Stomach (tissue), 9 donors: ENCODE measurements around the gene SLAMF1. TPM values are rescaled to one million over a fixed set of nuclear protein-coding genes. Genes with fewer than 3 reads are reported as not detected.

Experiments used
- DNase-seq, 2 donors: peaks; one replicate each; pipeline versions ENCODE4 v3.0.0 to v3.0.0-alpha.2; 2013 to 2019
- H3K27ac ChIP-seq, 5 donors: fragments of 200-600 bp in 4 of 5; sonication (generic) in 4 of 5; one replicate each; pipeline ENCODE4 v1.5.1; 2013 to 2019; ENCODE audit warnings: mild to moderate bottlenecking in 1 of 5, moderate library complexity in 1 of 5
- H3K27me3 ChIP-seq, 3 donors: fragments of 200-600 bp; sonication (generic); one replicate each; pipeline ENCODE4 v1.5.1; 2017 to 2019; ENCODE audit warnings: mixed run types in 1 of 3
- H3K36me3 ChIP-seq, 4 donors: fragments of 200-600 bp; sonication (generic); 1 replicate in 3 of 4; 2 replicates in 1 of 4; pipeline ENCODE4 v1.5.1; 2016 to 2019
- H3K4me1 ChIP-seq, 4 donors: fragments of 200-600 bp; sonication (generic); one replicate each; pipeline ENCODE4 v1.5.1; 2016 to 2019
- H3K4me3 ChIP-seq, 4 donors: fragments of 200-600 bp; sonication (generic) in 3 of 4; one replicate each; pipeline ENCODE4 v1.5.1; 2016 to 2019; ENCODE audit warnings: mild to moderate bottlenecking in 1 of 4
- H3K9me3 ChIP-seq, 4 donors: fragments of 200-600 bp; sonication (generic); one replicate each; pipeline ENCODE4 v1.5.1; 2016 to 2019
- EP300 ChIP-seq: sonication (generic); formaldehyde crosslinking; IDR thresholded peaks from one replicate; pipeline ENCODE4 v1.6.1; 2017; ENCODE audit warnings: antibody characterized with exemption
- POLR2A ChIP-seq, 4 donors: fragments of 450-650 bp; IDR thresholded peaks; one replicate each; pipeline ENCODE4 v1.6.1; 2016; ENCODE audit warnings: antibody characterized with exemption in 4 of 4, control low read depth in 2 of 4, mild to moderate bottlenecking in 1 of 4, moderate library complexity in 1 of 4
- POLR2AphosphoS5 ChIP-seq, 3 donors: sonication (generic); formaldehyde crosslinking; IDR thresholded peaks; one replicate each; pipeline ENCODE4 v1.6.1; 2016; ENCODE audit warnings: antibody characterized with exemption in 3 of 3
- WGBS, 5 donors: extraction: QIAGEN DNeasy Blood & Tissue Kit in 3 of 5; methylation state at CpG; one replicate each; pipeline versions ENCODE4 v1.1.5 to v1.1.7; 2013 to 2018; 5-methylcytosine and 5-hydroxymethylcytosine counted together
- intact Hi-C: fragments of 100-400 bp; cut with DNase I; formaldehyde crosslinking; loops from one replicate; pipeline ENCODE4 v1.15.1; 2023; ENCODE audit warnings: low total_unique reads
- polyA plus RNA-seq, 3 donors: library from polyadenylated mRNA; stranded (reverse); fragments of 200-250 nt; gene quantifications; one replicate each; pipeline ENCODE4 v1.2.3, GENCODE V29; 2013
- total RNA-seq, 5 donors: library from RNA; depleted of rRNA; stranded (reverse); fragments of >200 nt; gene quantifications; one replicate each; pipeline versions ENCODE4 v1.1.0 to v1.2.3, GENCODE V29; 2014 to 2016
- TF ChIP-seq, protein P1 (sequence below), 7 experiments: fragments of 450-650 bp in 4 of 7; fragments of 200-600 bp in 3 of 7; sonication (generic) in 3 of 7; IDR thresholded peaks; one replicate each; pipeline ENCODE4 v1.5.1; 2016 to 2019; ENCODE audit warnings: antibody characterized with exemption in 7 of 7, control low read depth in 2 of 7, mild to moderate bottlenecking in 1 of 7
- donor health status: healthy with polysubstance abuse.
- donor health status: Bipolar disorder and iron deficiency.
- donor health status: healthy.

The SLAMF1 gene
- total and polyA plus RNA-seq, 8 donors: 0.12 to 4.1 (median 0.92) TPM; not detected in 3

DNA sequence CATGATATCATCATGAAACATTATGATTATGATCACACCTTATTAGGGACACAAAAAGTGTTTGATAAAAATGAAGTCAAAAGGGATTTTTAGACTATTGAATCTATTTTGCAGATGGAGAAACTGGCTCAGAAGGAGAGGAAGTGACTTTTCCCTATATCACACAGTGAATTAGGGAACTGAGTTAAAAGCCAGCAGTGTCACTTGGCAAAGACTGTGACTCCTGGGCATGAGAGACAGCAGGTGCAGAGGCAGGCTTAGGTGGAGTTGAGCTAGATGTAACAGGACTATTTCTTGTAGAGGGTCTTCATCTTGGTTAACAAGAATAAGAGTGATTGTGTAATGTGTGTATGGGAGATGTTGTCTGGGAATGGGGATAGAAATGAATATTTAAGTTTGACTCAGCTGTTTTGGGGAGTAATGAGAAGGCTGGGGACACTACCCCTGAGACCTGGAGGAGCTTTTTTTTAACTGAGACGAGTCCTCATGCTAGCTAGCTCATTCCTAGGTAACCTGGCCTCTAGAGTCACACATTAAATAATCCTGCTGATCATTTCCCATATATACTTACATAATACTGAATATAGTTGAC, 66.5 kb downstream of the SLAMF1 start:
- TF ChIP-seq POLR2A (IDR thresholded peaks at IDR 0.05) (no peak), EP300 (no peak)
- intact Hi-C loops: no loop called here
- H3K4me1 ChIP-seq: no peaks in the 10 kb centered on the region
- DNase-seq: no peak
- WGBS, 5 donors: 48 to 74% (median 54%) methylated on average over 1 of the region's 1 CpG
- no peak overlapping the region for H3K4me3 ChIP-seq
- H3K36me3 ChIP-seq: no peaks in the 10 kb centered on the region
- no peaks in the 10 kb centered on the region for H3K27me3 ChIP-seq
- H3K27ac ChIP-seq: peak overlapping the region in 1 of 5 donors; percentile 11
- no peaks in the 10 kb centered on the region for H3K9me3 ChIP-seq

DNA sequence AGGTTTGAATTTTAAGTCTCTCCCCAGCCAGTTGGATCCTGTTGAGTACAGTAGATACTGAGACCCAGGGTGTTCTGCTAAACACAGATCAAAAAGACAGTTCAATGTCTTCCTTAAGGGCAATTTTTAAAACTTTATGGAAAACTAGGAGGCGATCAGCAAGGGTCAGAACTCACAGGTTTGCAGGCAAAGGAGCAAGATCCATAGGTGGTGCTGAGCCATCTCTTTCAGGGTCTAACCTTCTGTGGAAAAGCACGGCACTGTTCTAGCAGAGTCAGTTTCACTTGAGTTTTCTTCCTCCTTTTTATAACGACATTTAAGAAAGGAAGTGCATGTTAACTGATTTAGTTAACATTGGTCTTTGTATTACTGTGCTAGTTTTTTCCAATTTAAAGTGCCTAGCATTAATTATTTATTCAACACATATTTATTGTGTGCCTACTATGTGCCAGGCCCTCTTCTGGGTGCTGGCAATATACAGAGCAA, 67.6 kb downstream of the SLAMF1 start, which contains the start of gene CD84:
TSS of gene CD84 (minus strand) at position 281 of the 486 bp plus-strand sequence. CDS start at position 222, 59 bp downstream.
- 43 to 53% (median 48%) methylated on average over 3 of the region's 3 CpGs for WGBS, 5 donors
- Histone ChIP-seq H3K9me3 (no peaks in the 10 kb centered on the region), H3K27ac (peak within 1 kb of the TSS in 4 of 5 donors; percentile 16 to 69 (median 53)), H3K27me3 (no peaks in the 10 kb centered on the region), H3K4me1 (no peaks in the 10 kb centered on the region), H3K36me3 (no peaks in the 10 kb centered on the region), H3K4me3 (peak within 1 kb of the TSS; percentile 4 to 22 (median 18))
- TF ChIP-seq EP300: no peak
- TF ChIP-seq, protein P1, sequence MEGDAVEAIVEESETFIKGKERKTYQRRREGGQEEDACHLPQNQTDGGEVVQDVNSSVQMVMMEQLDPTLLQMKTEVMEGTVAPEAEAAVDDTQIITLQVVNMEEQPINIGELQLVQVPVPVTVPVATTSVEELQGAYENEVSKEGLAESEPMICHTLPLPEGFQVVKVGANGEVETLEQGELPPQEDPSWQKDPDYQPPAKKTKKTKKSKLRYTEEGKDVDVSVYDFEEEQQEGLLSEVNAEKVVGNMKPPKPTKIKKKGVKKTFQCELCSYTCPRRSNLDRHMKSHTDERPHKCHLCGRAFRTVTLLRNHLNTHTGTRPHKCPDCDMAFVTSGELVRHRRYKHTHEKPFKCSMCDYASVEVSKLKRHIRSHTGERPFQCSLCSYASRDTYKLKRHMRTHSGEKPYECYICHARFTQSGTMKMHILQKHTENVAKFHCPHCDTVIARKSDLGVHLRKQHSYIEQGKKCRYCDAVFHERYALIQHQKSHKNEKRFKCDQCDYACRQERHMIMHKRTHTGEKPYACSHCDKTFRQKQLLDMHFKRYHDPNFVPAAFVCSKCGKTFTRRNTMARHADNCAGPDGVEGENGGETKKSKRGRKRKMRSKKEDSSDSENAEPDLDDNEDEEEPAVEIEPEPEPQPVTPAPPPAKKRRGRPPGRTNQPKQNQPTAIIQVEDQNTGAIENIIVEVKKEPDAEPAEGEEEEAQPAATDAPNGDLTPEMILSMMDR (IDR thresholded peaks at IDR 0.05): no peak
- TF ChIP-seq POLR2AphosphoS5 (IDR thresholded peaks at IDR 0.05): no peak
- no peak for TF ChIP-seq POLR2A (IDR thresholded peaks at IDR 0.05)
- no peak for DNase-seq
- intact Hi-C loops: no loop called here

DNA sequence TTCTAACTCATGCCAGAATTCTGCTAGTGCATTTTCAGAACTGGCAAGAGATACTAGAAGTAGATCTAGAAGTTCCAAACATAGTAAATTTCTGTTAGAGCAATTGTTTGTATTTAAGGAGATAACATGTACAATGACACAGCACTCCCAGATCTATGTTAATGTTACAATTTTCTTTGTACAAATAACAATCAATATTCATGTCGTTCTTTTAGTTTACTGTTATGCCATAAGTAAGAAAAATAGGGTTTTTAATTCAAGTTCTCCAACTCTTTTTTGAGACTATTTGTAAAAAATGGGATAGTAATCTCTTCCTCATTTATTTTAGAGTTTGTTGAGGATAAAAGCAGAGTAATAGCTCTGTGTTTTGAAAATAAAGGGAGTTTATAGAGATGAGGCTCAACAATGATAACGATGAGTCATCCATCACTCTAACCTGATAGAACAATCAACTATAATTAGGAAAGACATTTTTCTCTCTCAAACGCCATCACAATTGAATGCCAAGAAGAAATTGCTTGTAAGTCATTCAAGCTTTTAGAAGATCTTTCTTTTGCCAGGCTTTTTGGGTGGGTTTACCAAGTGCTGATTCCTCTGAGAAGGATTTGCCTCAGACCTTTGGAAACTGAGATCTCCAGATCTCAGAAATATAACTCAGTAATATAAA, 68.2 kb downstream of the SLAMF1 start:
- H3K27ac ChIP-seq: peak overlapping the region in 4 of 5 donors; percentile 16 to 69 (median 53)
- peak overlapping the region; percentile 4 to 22 (median 18) for H3K4me3 ChIP-seq
- 25 to 39% (median 32%) methylated on average over 3 of the region's 3 CpGs for WGBS, 5 donors

DNA sequence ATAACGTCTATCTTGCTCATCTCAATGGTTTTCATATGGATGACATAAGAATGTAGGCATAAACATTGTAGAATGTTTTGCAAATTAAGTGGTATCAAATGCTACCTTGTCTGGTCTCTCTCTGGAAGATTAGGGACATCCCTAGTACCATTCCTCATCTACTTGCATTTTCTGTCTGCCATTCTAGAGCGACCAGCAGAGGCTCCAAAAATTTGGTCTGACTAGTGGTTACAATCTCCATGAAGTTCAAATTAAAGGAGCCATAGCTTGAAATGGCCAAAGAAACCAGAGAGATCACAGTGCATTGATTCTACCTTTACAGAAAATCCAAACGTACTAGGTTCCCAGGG, 68.7 kb downstream of the SLAMF1 start:
- intact Hi-C loops: no loop called here
- TF ChIP-seq, protein P1 (IDR thresholded peaks at IDR 0.05): no peak
- TF ChIP-seq POLR2A (IDR thresholded peaks at IDR 0.05) (no peak), EP300 (no peak), POLR2AphosphoS5 (IDR thresholded peaks at IDR 0.05) (no peak)
- Histone ChIP-seq H3K27me3 (no peaks in the 10 kb centered on the region), H3K36me3 (no peaks in the 10 kb centered on the region), H3K9me3 (no peaks in the 10 kb centered on the region), H3K4me3 (peak overlapping the region in 3 of 4 donors; percentile 4 to 14 (median 9)), H3K4me1 (no peaks in the 10 kb centered on the region), H3K27ac (peak overlapping the region in 3 of 5 donors; percentile 8 to 63 (median 16))
- 60 to 78% (median 72%) methylated on average over 3 of the region's 3 CpGs for WGBS, 5 donors
- no peak for DNase-seq

More for the DNA sequence above, 68.2 kb downstream of the SLAMF1 start:
- no peaks in the 10 kb centered on the region for H3K27me3 ChIP-seq
- intact Hi-C loops: no loop called here
- TF ChIP-seq EP300 (no peak), POLR2AphosphoS5 (IDR thresholded peaks at IDR 0.05) (no peak), POLR2A (IDR thresholded peaks at IDR 0.05) (no peak)
- TF ChIP-seq, protein P1 (IDR thresholded peaks at IDR 0.05): no peak
- DNase-seq: no peak
- no peaks in the 10 kb centered on the region for H3K4me1 ChIP-seq
- H3K36me3 ChIP-seq: no peaks in the 10 kb centered on the region
- no peaks in the 10 kb centered on the region for H3K9me3 ChIP-seq
